GM21717 (cell line): ENCODE data around the gene MYLK3.

Experiments
- ATAC-seq: cut with Tn5 transposase; IDR thresholded peaks from one replicate; pipeline ENCODE4 v1.9.1; 2021; ENCODE audit warnings: mild to moderate bottlenecking, moderate library complexity; ENCODE audit not compliant: unreplicated experiment

MYLK3 gene

GRCh38 chr16:46759309-46759708 lies 11.2 kb upstream of the MYLK3 start:
- ATAC-seq: no peak

DNA sequence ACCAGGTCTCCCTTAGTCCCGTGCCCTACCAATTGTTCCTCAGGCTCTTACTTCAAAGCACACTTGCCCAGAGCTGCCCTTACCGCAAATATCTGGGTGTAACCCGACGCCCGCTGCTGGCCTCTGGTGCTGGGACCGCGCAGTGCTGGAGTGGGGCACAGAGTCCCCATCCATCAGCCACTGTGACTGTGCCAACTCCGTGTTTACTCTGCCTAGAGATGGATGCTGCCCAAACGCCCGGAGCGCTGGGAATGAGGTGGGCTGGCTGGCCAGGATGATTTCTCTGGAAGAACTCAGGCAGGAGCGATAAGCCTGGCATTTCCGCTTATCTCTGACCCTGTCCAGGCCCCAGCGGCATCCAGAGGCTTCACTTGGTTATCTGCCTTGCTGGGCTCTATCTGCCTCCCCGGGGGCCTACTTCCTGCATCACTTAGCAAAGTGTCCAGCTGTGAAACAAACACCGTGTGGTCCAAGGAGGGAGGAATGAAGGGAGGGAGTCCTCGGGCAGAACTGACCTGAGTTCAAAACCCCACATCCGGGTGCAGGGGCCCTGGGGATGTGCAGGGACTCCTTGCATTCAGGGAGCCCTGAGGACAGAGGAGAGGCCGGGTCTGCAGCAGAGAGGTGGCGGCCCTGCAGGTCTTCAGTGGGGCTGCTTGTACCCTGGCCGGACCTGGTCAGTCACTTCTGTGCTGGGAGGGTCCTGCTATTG lies 9.4 kb upstream of the MYLK3 start:
- no peak for ATAC-seq

DNA sequence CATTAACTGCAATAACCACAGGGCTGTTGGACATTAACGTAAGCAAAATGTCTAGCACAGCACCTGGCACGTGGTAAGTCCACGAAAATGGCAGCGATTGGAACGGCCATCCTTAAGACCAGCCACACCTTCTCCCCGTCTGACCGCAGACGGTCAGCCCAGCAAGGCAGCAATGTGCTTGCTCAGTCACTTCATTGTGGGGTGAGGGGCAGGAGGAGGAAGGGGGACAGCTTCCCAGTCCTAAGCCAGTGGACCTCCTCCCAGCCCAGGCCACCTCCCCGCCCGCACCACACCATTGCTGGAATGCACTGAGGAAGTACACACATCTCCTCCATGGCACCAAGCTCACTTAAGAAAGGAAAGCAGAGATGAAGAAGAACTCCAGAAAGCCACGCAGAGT lies 8.6 kb upstream of the MYLK3 start:
- no peak for ATAC-seq

DNA sequence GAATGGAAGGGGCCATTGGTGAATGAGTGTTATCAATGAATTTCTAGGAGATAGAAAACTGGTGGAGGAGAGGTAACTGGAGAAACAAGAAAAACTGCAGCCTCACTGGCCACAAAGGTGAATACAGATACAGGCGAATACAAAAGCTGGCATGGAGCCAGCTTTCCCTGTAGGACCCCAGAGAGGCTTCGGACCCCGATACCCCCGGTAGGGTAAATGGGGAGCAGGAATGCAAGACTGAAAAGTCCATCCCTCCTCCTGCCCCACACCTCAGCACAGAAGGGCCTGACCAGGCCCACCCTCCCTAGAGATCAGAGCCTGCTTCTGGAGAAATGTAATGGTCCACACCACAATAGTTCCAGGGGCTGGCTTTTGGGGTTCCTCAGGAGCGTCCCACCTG lies 4.9 kb upstream of the MYLK3 start:
- no peak for ATAC-seq

- no peak for ATAC-seq
Measured at GRCh38 chr16:46751381-46751780, 3.2 kb upstream of the MYLK3 start.

DNA sequence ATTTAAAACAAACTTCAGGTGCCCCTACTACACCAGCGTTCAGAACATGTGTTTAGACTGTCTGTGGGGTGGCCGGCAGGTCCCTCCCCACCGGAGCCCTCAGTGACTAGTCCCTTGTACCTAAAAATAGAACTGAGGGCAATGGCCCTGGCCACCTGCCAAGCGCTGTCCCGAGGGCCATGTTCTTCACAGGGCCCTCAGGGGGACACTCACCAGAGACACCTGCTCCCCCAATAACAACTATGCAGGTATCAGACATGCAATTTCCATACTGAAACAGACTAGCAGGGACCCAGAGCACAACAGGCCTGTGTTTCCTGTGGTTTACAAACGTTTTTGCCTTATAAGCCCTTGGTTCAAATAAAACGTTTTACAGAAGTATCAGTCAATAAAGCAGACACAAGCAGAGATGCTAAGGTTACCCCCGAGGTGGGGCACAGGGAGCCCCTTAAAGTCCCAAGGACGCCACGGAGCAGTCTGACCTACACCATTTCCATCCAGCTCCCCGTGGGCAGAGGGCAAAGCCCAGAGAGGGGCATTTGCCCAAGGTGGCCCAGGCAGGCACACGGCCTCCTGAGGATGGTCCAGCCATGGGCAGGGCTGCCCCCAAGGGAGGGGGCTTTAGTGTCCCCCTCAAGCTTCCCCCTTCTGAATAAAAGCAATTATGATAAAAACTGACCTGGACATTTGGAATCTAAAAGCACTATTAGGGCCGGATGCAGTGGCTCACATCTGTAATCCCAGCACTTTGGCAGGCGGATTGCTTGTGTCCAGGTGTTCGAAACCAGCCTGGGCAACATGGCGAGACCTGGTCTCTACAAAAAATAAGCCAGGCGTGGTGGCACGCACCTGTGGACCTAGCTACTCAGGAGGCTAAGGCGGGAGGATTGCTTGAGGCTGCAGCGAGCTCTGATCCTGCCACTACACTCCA lies 896 bp upstream of the MYLK3 start:
- no peak for ATAC-seq

- ATAC-seq: no peak
Measured at GRCh38 chr16:46746821-46747776, 1.0 kb downstream of the MYLK3 start.

DNA sequence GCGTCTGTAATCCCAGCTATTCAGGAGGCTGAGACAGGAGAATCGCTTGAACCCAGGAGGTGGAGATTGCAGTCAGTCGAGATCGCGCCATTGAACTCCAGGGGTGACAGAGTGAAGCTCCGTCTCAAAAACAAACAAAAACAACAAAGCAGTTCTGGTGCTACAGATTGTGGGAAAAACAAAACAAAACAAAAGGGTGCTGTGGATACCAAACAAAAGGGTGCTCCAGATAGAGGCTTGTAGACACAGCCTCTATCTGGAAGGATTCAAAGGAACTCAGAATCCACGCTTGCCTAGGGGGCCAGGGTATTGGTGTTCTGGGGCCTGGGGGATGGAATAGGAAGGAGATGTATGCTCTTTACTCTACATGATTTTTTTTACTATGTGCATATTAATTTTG lies 2.5 kb downstream of the MYLK3 start:
- ATAC-seq: no peak

GRCh38 chr16:46743232-46743719 lies 4.9 kb downstream of the MYLK3 start:
- no peak for ATAC-seq

GRCh38 chr16:46739934-46740333 lies 8.2 kb downstream of the MYLK3 start:
- ATAC-seq: no peak

GRCh38 chr16:46737621-46738214 lies 10.4 kb downstream of the MYLK3 start:
- no peak for ATAC-seq

DNA sequence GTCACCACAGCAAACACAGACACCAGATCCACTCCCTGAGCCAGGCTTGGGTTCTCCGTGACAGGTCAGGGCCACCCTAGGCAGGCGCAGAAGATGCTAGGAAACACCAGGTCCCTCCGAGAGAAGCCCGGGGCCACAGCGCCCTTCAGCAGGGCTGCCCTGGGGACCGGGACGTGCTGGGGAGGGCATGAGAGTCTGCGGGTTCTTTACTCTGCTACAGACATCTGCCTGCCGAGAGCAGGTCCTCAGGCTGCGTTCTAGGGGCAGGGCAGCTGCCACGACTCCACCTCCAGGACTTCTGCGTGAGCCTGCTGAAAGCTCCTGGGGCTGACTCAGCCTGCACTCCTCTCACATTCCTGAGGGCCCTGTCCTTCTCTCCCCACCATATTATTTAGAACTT lies 11.4 kb downstream of the MYLK3 start:
- no peak for ATAC-seq

DNA sequence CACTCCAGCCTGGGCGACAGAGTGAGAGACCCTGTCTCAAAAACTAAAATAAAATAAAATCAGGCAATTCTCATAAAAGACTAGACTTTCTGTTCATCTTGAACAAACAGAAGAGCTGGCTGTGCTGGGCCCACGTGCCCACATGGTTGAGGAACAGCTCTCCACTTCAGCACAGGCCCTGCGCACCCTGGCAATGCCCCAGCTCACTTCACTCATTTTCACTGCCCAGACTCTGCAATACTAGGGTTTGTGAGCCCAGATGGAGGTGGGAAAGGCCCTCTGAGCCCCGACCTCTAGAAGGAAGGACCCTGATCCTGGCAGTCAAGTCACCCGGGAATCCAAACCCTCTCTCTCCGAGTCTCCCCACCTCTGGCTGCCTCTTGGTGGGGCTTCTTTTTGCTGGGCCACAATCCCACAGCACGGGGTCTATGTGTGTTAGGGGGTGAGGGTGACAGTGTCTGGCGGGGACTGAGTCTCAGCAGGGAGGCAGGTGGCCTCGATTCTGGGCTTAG lies 14.8 kb downstream of the MYLK3 start:
- ATAC-seq: no peak

DNA sequence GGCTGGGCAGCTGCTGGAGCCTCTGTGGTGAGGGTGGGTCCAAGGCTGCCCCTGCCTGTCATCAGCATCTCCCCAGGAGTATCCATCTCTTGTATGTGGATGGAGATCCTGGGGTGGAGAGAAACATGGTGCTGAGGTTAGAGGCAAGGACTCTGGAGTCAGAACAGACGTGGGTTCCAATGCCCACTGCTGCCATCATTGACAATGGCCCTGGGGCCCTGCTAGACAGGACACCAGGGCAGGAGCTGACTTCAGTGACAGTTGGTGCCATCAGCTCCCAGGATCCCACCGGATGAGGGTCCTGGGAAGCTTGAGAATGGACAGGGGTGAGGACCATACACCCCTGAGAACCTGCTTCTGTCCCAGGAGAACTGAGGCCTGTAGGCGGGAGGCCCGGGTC lies 15.6 kb downstream of the MYLK3 start:
- ATAC-seq: no peak

- ATAC-seq: no peak
Measured at GRCh38 chr16:46731691-46732555, 16.2 kb downstream of the MYLK3 start.

- ATAC-seq: no peak
Measured at GRCh38 chr16:46730801-46731690, 17.1 kb downstream of the MYLK3 start.

- ATAC-seq: no peak
Measured at GRCh38 chr16:46730126-46730525, 18.0 kb downstream of the MYLK3 start.

- ATAC-seq: no peak
Measured at GRCh38 chr16:46729326-46729995, 18.7 kb downstream of the MYLK3 start.
